ENCODE measurements around the gene DTX1.

DTX1 gene

GRCh38 chr12:113109872-113110599 lies 53.5 kb downstream of the DTX1 start:
- DNase-seq (ENCODE audit: low read depth, low spot score) = no peak
- in situ Hi-C loops (cut with HindIII; ENCODE audit: low sequenced_read_pairs) = no loop called here
- H3K4me3 ChIP-seq (ENCODE audit: low read depth, low read length) = no peak overlapping the region
- TF ChIP-seq CTCF (IDR thresholded peaks at IDR 0.05; ENCODE audit: low read depth, low read length) = no peak

GRCh38 chr12:113111247-113111646 lies 54.7 kb downstream of the DTX1 start:
- no peak for TF ChIP-seq CTCF (IDR thresholded peaks at IDR 0.05; ENCODE audit: low read depth, low read length)
- no peak overlapping the region for H3K4me3 ChIP-seq (ENCODE audit: low read depth, low read length)
- in situ Hi-C loops (cut with HindIII; ENCODE audit: low sequenced_read_pairs) = no loop called here
- DNase-seq (ENCODE audit: low read depth, low spot score) = no peak

- no peak for DNase-seq (ENCODE audit: low read depth, low spot score)
- no peak for TF ChIP-seq CTCF (IDR thresholded peaks at IDR 0.05; ENCODE audit: low read depth, low read length)
- in situ Hi-C loops (cut with HindIII; ENCODE audit: low sequenced_read_pairs) = no loop called here
- H3K4me3 ChIP-seq (ENCODE audit: low read depth, low read length) = no peak overlapping the region
These were observed 55.7 kb downstream of the DTX1 start for GRCh38 chr12:113112043-113112899.

GRCh38 chr12:113113397-113113796 lies 56.9 kb downstream of the DTX1 start:
- in situ Hi-C loops (cut with HindIII; ENCODE audit: low sequenced_read_pairs) = no loop called here
- no peak for TF ChIP-seq CTCF (IDR thresholded peaks at IDR 0.05; ENCODE audit: low read depth, low read length)
- no peak for DNase-seq (ENCODE audit: low read depth, low spot score)
- H3K4me3 ChIP-seq (ENCODE audit: low read depth, low read length) = no peak overlapping the region

GRCh38 chr12:113114447-113115178 lies 58.1 kb downstream of the DTX1 start:
- H3K4me3 ChIP-seq (ENCODE audit: low read depth, low read length) = no peak overlapping the region
- no peak for DNase-seq (ENCODE audit: low read depth, low spot score)
- TF ChIP-seq CTCF (IDR thresholded peaks at IDR 0.05; ENCODE audit: low read depth, low read length) = no peak
- in situ Hi-C loops (cut with HindIII; ENCODE audit: low sequenced_read_pairs) = no loop called here

GRCh38 chr12:113115455-113116126 lies 59.1 kb downstream of the DTX1 start:
- no peak for DNase-seq (ENCODE audit: low read depth, low spot score)
- no peak overlapping the region for H3K4me3 ChIP-seq (ENCODE audit: low read depth, low read length)
- in situ Hi-C loops (cut with HindIII; ENCODE audit: low sequenced_read_pairs) = no loop called here
- no peak for TF ChIP-seq CTCF (IDR thresholded peaks at IDR 0.05; ENCODE audit: low read depth, low read length)

Data from astrocyte of the spinal cord (primary cell).